Measurements from ENCODE around the gene AP4E1.
"Not testable (repeated sequence)": the region's sequence is repeated elsewhere in the genome, so short reads cannot be mapped to it uniquely, and the experiment has no call there.

The AP4E1 gene

DNA sequence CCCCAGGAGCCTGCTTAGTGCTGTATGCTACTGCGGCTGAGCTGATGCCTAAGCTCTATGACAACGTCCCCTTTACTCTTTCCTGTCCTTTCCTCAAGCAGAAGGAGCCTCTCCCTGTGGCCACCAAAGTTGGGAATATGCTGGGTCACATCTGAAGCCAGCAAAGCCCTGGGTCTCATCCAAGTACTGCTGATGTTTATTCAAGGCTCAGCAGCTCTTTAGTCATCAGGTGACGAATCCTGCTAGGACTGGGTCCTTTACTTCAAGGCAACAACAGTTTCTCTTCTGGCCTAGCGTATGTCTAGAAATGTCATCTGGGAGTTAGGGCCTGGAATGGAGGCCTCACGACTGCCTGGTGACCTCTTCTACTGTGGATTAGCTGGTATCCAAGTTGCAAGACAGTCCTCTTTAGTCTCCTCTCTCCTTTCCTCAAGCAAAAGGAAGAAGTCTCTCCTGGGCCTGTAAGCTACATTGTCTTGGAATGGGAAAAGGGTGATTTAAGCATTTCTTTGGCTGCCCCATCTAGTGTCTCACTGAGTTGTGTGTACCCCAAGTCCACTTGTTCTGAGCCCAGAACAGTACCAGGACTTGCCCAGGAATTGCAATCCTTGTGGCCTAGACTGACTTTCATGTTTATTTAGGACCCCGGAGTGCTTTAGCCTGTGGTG is 122.3 kb downstream of the AP4E1 start:
- DNase-seq: no peak

DNA sequence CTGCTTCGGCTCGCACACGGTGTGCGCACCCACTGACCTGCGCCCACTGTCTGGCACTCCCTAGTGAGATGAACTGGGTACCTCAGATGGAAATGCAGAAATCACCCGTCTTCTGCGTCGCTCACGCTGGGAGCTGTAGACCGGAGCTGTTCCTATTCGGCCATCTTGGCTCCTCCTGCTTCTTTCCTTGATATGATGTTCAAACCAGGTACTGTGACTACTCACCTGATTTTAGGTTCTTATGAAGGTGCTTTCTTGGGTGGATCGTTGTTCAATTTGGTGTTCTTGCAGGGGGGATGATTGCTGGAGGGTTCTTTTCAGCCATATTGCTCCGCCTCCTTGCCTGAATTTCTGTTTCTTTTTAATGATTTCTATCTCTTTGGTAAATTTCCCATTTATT is 129.0 kb downstream of the AP4E1 start:
- DNase-seq: not testable (repeated sequence)

DNA sequence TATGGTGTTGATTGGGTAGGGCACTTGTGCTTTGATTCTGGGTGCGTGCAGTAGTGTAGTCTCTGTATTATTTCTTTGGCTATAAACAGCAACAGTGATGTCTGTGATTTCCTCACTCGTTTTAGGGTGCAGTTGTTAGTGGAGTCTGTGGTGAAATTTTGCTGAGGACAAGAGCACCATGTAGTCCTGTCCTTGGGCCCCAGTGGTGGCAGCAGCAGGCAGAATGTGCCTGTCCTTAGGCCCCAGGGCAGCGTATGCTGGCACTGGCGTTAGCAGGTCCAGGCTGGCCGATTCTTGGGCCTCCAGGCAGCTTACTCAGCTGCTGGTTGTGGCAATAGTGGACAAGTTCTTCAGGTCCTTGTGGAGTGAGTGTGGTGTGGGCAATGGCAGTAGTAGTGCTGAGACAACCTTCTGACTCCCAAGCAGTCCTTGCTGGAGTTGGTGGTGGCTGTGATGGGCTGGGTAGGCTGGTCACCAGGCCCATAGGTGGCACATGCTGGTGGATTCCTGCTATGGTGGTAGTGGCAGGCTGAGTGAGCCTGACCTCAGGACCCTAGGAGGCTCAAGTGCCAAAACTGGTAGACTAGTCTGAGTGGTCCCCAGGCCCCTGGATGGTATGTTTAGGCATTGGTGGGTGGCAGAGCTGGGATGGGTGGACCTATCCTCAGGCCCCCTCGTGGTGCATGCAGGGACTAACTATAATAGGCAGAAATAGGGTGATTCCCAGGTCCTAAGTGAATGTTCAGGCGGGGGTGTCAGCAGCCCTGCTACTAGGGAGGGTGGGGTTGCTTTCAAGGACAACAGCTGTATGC is 129.9 kb downstream of the AP4E1 start:
- DNase-seq: no peak

DNA sequence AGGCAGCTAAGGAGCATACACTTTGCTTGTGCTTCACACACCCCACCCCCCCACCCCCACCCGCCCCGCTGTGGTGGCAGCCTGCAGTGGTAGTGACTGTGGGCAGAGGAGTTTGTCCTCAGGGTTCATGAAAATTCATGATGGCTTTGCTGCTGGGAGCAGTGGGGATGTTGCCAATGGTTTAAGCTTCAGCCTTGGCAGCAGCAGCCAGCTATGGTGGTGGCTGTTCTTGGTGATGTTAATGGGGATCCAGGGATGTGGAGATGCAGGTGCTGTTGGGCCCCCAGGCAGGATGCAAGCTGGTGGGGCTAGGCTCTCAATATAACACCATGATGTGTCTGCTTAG is 130.5 kb downstream of the AP4E1 start:
- DNase-seq: no peak

DNA sequence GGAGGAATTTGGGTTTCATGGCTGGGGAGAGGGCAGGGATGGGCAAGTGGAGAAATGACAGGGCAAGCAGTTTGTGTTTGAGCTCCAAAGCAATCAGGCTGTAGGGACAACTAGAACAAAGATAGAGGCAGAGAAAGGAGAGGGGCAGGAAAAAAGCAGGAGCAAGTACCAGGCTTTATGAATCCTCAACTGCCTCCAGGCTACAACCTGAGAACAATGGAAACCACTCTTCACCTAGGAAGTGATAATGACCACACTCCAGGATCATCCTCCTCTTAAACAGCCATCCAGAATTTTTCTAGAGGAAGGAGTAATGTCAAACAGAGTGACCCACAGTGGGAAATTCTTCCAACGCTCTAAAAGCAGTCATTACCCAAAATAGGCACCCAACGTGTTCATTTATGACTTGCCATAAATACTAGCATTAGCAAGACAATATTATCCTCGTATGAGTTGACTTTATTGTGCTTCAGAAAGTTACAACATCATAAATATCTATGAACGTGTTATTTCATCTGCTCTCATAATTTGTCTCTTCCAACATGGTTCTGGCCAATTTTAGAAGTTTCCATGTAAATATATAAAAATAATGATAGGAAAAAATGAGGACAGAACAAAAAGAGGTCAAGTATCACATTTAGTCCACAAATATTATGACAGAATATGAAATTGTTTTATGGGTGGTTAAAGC is 135.7 kb downstream of the AP4E1 start:
- no peak for DNase-seq

DNA sequence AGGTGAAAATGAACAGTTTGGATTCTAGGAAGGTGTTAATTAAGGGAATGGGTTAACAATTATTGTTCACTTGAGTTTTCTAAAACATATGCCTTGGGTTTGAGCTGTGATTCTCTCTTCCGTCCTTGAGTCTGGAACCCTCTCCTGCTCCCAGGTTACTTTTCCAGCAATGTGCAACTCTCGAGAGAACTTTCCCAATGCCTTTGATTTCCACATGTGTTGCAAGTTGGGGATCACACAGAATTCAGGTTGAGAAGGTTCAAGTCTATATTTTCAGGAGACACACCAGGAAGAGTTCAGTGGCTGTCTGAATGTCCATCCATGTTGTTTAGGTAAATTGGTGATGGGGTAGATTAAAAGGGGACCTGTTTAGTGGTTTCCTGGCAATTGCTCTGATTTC is 137.5 kb downstream of the AP4E1 start:
- no peak for DNase-seq

DNA sequence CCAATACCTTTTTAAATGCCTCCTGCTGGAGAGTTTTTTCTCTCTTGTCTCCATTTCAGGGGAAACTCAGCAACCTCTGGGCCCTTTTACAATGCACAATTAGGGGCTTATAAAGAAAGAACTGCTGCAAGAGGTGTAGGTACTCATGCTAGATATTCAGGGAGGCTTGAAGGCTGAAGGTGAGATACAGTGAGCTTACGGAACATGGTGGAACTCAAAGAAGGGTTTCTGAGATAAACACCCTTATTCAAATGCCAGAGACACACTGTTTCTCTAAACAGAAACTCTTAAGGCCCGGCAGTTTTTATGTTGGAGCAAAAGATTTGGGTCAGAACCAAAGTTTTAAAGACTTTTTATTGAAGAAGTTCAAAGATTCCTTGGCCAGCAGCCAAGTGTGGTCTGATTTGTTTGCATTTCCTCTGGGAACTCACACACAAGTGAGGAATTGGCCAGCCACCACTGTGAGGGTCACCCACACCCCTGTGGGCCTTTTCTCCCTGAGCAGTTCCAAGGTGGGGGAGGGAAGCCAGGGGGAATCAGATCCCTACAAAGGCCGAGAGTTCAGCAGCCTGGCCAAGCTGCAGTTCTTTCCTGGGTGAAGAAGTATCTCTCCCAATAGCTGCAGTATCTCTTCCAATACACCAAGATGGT is 138.4 kb downstream of the AP4E1 start:
- DNase-seq: no peak

DNA sequence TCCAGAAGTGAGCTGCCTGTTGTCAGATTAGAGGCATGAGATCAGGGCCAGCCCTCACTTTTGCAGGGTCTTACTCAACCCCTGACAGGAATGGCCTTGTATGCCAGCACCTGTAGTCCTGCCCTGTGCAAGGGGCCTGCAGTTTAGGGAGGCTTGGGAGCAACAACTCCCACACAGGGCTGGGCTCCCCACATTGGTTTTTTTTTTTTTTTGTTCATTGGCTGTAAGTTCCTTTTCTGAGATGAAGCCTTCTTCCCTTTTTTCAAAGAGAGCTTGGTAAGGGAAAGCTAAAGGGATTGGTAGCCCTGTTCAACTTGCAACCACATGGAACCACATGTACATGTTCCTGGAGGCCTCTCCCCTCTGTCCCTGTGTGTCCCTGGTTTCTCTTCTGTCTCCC is 139.8 kb downstream of the AP4E1 start:
- DNase-seq: no peak

DNA sequence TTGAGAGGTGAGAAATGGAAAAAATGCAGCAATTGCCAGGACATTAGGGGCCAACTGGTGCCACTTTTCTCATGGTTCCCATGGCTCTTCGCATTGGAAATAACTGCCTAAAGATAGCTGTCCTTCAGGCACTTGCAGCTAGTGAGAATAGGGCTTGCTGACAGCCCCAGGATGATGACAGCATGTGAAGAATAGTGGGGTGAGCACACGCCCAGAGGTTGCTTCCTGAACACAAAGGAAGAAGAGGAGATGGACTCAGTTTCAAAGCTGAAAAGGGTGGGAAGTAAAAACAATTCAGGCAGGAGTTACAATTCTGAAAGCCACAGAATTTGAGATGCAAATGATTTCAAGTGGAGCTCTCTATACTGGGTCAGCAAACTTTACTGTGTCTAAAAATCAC is 140.6 kb downstream of the AP4E1 start:
- no peak for DNase-seq

DNA sequence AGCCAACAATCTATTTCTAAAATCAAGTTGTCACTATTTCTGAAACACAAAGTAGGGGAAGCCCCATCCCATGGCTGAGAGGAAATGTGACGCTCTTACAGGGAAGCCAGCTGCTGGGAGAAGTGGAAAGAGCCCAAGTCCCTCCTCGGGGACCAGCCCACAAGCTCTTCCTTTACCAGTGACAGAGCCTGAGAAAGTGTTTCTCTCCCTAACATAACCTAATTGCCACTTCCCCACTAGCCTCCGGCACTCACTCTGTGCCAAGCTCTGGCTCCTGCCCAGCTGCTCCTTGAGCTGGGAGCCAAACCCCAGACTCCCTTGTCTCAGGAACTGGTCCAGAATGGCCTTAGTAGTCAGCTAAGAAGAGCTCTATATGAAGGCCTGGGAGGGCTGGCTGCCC is 143.3 kb downstream of the AP4E1 start:
- DNase-seq: no peak

DNA sequence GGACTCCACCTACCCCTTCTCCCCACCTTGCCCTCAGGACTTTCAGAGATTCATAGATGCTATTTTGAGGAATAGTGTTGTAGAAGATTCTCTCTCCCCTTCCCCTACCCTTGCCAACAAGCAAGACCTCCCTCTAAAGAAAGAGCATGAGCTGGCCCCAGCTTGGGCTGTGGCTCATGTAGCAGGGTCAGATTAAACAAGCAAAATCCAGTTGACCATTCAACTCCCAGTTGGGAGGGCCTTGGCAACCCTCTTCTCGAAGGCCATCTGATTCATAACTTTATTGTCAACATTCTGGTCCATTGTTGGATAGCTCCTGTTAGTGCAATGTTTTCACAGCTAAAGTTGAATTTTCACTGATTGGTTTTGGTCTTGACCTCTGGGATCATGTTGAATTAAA is 145.1 kb downstream of the AP4E1 start:
- no peak for DNase-seq

DNA sequence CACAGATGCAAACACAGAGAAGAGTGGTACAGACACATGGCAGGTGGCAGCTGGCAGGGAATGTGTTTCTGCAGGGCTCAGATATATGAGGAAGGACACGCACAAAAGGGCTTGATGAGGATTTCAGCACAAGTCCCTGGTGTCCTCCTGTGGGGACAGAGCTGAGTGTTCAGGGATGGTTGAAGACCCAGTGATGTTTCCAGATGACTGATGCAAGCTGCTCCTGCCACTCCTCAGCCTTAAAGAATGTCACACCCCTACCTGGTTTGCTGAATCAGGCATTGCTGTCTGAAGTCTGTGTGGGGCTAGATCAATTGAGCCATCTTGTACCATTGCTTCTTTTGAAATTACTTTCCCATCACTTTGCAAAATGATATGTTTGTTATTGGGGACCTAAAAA is 146.1 kb downstream of the AP4E1 start:
- DNase-seq: no peak
